GM19372 (cell line): ENCODE data around the gene ZSCAN25.
"Not testable (repeated sequence)": the region's sequence is repeated elsewhere in the genome, so short reads cannot be mapped to it uniquely, and the experiment has no call there.

Experiments
- ATAC-seq: cut with Tn5 transposase; IDR thresholded peaks from one replicate; pipeline ENCODE4 v1.9.1; 2021; ENCODE audit warnings: mild to moderate bottlenecking, low read depth, moderate library complexity; ENCODE audit not compliant: unreplicated experiment

The ZSCAN25 gene

DNA sequence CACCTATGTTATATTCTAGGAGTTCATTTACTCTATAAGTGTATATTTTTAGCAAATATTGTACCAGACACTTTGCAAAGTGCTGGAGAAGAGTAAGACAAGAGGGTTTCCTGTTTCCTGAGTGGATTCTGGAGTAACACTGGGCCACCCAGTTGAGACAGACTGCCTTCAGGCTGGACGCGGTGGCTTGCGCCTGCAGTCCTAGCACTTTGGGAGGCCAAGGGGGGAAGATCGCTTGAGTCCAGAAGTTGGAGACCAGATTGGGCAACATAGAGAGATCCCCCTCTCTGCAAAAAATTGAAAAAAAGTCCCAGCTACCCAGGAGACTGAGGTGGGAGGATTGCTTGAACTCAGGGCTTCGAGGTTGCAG, 772 bp upstream of the ZSCAN25 start:
- ATAC-seq: no peak

DNA sequence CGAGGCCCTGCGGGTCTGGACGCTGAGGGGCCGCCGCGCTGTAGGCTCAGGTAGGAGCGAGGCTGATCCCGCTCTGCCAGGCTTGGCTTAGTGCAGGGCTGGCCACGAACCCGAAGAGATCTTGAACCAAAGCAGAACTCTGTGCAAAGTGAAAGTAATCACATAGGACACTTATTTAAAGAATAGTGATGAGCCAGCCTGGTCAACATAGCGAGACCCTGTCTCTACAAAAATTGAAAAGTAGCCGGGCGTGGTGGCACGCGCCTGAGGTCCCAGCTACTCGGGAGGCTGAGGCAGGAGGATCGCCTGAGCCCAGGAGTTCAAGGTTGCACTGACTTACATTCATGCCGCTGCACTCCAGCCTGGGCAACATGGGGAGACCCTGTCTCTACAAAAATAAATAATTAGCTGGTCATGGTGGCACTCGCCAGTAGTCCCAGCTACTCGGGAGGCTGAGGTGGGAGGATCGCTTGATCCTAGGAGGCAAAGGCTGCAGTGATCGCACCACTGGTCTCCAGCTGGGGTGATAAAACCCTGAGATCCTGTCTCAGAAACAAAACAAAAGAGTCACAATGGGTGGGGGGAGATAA, 541 bp downstream of the ZSCAN25 start:
- no peak for ATAC-seq

DNA sequence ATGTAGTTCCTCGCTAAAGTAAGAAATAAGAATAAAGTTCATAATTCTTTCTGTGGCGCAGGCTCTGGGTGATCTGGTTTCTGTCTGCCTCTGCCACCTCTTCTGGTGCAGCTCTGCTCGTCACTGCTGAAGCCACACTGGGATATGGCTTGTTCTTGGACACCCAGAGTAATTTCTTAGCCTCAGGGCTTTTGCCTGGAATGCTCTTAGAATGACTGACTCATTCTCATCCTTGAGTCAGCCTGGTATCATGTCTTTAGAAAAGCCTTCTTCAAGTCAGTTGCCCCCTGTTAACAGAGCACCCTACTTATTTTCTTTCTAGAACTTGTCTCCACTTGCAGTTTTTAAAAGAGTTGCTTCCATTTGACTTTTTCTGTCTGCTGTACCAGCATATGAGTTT, 2.0 kb downstream of the ZSCAN25 start:
- ATAC-seq: no peak

DNA sequence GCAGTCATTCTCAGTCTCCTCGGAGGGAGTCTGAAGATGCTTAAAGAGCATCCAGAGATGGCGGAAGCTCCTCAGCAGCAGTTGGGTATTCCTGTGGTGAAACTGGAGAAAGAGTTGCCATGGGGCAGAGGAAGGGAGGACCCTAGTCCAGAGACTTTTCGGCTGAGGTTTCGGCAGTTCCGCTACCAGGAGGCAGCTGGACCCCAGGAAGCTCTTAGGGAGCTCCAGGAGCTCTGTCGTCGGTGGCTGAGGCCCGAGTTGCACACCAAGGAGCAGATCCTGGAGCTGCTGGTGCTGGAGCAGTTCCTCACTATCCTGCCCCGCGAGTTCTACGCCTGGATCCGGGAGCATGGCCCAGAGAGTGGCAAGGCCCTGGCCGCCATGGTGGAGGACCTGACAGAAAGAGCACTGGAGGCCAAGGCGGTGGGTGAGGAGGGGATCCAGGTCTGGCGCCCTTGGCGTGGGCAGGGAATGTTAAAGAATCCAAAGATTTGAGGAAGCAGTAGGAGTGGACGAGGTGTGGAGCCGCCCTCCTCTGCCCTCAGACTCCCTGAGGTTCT, 2.9 kb downstream of the ZSCAN25 start:
- no peak for ATAC-seq

DNA sequence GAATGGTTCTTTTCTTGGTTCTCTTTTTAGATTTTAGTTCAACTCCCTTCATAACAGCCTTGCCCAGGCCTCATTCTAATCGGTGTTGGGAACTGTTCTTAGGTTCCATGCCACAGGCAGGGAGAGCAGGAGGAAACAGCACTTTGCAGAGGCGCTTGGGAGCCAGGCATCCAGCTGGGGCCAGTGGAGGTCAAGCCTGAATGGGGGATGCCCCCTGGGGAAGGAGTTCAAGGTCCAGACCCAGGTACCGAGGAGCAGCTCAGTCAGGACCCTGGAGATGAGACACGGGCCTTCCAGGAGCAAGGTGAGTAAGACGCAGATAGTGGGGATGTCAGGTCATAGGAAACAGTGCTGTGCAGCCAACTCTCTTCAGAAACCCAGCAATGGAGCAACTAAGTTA, 4.5 kb downstream of the ZSCAN25 start:
- no peak for ATAC-seq

DNA sequence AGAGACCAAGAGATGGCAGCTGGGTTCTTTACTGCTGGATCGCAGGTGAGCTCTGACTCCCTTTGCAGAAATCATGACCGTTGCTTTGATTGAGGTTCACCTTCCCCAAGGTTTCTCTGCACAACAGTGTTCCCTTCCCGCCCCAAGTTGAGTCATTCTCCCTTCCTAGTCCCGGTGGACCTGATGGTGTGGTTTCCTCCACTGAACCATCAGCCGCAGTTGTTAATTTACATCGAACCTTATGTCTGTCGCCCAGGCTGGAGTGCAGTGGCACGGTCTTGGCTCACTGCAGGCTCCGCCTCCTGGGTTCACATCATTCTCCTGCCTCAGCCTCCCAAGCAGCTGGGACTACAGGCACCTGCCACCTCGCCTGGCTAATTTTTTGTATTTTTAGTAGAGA, 5.8 kb downstream of the ZSCAN25 start:
- ATAC-seq: no peak

DNA sequence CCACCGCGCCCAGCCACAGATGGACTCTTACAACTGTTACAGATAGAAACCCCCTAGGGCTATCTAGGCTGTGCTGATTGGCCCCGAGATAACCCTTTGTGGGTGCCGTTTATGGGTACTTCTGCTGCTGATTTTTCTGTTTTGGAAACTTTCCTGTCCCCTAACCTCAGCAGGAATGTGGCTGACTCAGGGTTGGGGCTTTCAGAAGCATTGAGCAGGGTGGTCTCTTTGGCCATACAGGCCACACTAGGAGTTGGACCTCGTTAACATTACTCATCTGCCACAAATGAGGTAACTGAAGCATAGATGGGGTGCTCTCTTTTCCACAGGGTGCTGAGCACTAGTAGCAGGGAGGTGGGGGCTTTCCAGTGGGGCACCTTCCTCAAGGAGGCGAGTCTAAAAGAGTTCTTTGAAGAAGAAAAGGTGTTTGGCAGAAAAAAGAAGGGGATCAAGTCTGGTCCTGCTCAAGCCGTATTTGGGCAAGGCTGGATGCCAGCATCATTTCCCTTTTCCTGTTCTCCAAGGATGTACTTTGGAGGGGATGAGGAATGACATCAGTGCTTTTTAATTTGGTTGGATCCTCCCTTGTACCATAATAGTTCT, 6.4 kb downstream of the ZSCAN25 start:
- ATAC-seq: no peak

DNA sequence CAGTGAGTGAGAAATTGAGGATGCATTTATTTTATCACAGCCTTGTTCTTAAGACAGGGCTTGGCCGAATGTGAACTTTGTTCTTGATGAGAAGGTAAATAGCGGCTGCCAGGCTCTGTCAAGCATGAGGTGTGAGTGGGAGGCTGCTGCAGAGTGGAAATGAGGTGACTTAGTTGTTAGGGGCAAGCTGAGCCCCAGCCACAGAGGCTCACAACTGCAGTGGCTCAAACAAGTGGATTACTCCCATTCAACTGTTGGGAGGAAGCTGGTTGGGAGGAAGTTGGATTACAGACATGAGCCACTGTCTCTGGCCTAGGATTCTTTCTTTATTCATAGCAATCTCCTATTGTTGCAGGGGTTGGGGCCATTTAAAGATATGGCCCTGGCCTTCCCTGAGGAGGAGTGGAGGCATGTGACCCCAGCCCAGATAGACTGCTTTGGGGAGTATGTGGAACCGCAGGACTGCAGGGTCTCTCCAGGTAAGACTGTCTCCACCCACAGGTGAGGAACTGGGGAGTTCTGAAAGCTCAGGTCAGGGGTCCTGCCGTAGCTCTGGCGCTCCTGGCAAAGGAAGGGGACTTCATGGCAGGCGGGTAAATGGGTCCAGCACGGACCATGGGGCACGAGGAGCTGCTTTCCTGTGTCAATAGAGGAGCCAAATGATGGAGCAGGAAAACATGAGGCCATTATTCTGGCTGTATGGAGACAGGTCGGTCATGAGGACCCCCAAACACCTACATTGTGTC, 7.1 kb downstream of the ZSCAN25 start:
- ATAC-seq: no peak

DNA sequence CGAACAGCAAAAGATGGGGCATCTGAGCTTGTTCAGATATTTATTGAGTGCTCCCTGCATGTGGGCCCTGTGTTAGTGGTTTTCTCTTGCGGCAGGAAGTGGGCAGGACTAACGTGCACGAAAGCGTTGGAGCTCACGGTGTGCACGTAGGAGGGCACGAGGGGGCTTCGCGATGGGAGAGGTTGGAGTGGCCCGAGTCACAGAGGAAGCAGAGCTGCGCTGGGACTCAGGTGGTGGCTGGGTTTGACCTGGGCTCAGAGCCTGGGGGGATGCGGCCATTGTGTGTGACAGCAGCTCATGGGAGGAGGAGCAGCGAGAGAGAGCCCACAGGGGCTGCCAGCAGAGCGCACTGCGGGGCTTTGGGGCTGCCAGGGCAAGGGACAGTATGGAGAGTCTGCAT, 7.7 kb downstream of the ZSCAN25 start:
- ATAC-seq: no peak

DNA sequence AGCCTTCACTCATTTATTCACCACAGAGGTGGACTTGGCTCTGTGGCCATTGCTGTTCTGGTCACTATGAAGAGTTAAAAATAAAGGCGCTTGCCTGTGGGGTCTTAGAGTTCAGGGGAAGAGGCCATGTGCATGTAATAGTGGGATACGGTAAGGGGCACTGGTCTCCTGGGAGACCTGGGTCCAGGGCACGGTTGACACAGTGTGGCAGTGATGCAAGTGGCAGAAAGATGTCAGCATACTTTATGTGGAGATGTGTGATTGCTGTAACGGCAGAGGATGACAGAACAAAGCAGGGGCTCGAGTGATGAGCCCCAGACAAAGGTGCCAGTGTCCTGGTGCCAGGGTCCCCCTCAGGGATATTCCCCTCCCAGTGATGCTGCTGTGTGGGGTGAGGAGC, 8.6 kb downstream of the ZSCAN25 start:
- no peak for ATAC-seq

DNA sequence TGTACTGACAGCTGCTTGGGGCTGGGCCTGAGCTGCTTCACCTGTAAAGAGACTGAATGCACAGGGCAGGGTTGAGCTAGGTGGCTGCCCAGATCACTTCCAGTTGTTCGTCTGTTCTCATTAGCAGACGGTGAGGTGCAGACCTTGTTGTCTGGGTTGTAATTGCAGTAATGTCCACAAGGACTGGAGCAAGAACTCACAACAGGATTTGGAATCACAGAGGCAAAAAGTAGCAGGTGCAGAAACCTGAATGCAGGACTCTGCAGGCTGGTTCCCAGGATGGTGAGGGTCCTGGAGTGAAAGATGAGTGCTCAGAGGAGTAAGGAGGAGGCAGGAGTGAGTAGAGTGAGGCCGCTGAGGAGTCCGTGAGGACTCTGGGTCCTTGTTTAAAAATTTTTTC, 9.2 kb downstream of the ZSCAN25 start:
- no peak for ATAC-seq

DNA sequence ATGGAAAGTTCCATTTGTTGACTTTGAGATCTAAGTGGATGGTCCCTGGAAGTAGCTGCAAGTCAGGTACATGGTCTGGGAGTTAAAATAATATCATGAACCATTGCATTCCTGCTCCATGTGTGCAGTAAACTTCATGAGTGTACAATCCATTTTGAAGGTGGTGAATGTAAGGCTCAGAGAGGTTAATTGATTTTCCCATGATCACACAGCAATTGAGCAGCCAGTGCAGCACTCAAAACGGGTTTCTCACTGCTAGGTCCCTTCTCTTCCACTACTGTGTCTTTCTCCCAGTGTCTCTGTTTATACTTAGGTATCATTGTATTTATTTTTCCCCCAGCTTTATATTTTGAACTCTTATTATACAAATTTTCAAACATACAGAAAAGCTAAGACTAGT, 9.9 kb downstream of the ZSCAN25 start:
- no peak for ATAC-seq

DNA sequence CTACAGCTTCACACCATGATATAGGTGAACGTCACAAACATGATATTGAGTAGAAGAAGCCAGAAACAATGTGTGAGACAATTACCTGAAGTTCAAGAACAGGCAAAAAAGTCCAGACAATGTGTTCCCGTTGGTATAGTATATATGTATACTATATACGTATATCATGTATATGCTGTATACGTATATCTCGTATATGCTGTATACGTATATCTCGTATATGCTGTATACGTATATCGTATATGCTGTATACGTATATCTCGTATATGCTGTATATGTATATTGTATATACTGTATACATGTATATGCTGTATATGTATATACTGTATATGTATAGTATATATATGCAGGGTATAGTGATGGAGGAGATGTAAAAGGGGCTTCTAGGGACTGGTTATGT, 10.8 kb downstream of the ZSCAN25 start:
- ATAC-seq: no peak

DNA sequence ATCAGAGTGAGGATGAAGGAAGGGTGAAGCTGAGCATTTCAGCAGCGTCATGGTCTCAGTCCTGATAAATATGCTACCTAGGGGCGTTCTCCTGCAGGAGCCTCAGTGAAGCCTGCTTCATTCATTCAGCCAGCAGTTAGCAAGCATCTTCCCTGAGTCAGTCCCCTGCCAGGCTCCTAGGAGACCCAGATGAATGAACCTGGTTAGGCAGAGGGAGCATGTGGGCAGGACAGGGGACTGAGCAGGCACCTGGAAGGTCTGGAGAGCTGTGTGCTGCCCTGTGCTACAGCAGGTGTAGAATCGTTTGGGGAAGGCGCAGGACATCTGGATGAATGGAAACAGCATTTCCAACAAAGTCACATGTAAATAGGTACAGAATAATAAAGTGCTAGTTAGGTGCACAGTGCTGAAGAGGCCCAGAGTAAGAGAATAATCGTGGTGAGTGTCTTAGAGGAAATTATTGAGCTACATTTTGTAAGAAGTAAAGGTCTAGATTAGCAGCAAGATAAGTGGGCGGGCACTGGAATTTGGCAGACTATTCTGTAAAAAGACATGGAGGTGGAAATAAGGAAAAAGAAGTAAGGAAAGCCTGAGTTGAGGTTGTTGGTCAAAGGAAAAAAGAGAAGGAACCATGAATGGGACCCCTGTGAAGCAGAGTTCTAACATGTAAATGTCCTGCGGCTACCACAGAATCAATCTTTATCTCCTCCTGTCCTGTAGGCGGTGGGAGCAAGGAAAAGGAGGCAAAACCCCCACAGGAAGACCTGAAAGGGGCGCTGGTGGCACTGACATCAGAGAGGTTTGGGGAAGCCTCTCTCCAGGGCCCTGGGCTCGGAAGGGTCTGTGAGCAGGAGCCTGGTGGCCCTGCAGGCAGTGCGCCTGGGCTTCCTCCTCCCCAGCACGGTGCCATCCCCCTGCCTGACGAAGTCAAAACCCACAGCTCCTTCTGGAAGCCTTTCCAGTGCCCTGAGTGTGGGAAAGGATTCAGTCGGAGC, 12.0 kb downstream of the ZSCAN25 start:
- no peak for ATAC-seq

DNA sequence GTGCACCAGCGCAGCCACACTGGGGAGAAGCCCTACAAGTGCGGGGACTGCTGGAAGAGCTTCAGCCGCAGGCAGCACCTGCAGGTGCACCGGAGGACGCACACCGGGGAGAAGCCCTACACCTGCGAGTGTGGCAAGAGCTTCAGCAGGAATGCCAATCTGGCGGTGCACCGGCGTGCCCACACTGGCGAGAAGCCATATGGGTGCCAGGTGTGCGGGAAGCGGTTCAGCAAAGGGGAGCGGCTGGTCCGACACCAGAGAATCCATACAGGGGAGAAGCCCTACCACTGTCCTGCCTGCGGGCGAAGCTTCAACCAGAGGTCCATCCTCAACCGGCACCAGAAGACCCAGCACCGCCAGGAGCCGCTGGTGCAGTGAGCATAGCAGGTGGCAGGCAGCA, 12.9 kb downstream of the ZSCAN25 start:
- ATAC-seq: no peak

DNA sequence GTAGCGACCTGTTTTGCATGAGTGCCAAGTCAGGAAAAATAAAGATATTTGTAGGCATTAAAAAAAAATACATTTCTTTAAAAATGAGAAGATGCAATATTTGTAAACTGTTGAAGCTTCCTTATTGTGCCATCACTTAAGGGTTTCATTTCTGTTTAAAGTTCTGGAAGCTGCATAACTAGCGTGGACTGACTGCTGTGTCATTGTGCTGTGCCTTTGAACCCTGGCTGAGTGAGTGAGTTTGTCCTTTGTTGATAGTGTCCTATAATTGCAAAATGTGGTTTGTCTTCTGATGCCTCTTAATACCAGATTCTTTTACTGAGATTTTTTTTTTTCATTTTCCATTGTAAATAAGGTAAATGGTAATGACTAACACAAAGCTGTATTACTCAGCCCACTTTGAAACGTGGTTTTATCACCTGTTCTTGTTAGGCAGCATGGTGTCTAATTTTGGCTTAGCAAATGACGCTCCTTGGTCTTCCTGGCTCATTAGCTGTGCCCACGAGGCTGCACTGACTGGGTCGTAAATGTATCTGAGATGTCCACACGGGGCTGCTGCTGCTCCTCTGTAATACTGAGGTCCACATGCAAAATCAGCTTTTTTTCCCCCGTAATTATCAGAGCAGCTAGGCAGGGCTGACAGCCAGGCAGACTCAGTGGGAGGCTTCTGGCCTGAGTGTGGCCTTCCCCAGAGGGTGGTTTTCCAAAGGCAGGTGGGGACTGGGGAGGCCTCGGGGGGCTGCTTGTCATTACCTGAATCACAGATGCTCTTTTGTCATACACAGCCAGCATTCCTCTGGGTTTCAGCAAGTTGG, 14.8 kb downstream of the ZSCAN25 start:
- ATAC-seq: no peak

DNA sequence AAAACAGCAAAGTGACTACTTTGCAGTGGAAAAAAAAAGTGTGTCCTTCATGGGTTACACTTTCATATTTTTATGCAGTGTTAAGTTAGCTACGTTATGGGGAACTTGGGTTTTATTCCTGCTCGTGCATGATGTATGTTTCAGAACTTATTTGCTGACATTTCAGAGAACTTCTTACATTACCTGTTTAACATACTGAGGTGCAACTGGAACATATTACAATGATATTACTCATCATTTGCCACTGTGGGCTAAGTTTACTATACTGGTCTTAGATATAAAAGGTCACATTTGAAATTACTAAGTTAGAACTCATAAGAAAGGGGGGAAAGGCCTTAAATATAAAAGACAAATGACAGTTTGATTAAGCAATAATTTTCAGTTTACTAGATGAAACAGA, 20.7 kb downstream of the ZSCAN25 start:
- not testable (repeated sequence) for ATAC-seq

DNA sequence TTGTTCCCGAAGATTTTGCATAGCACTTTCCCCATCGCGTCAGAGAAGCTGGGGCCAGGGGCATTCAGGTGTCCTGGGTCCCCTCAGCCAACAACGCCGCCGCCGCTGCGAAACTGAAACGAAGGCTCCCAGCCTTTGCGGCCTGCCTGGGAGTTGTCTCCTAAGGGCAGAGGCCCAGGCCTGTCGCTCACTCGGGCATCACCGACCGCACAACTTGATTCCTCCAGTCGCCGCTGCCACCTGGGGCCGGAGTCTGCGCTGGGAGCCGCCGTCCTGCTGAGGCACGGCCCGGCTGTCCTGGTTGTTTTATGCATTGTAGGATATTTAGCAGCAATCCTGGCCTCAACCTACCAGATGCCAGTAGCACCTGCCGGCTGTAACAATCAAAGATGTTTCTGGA, 22.0 kb downstream of the ZSCAN25 start:
- ATAC-seq: no peak

DNA sequence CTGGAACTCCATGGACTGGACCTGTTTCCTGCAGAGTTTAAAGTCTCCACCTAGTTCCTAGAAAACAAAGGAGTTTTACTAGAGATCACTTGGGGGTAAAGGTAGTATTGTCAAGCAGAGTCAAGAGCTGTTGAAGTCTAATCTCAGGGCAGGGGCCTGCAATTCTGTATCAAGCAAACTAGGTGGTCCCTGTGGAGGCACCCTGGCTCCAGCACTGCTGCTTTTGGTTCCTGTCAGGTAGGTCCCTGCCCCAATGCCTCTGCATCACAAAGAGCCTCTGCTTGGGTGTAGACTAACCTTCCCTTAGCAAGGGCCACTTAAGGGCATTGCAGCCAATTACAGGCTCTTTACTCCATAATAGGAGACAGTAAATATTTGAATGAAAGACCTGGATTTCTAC, 22.5 kb downstream of the ZSCAN25 start:
- no peak for ATAC-seq

DNA sequence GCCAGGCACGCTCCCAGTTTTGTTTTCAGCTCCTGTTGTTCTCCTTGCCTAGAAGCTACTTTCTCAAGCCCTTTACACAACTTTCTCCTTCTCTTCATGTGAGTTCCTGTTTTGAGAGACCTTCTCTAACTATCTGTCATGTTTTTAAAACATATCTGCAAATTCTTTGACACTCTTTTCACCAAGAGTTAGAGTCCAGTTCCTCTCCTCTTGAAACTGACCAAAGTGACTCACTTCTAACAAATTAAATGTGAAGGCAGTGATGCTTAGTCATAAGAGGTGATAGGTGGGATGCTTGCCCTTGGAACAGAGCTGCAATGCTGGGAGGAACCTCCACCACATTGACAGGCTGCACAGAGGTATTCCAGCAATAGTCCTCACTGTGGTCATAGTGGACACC, 25.3 kb downstream of the ZSCAN25 start:
- no peak for ATAC-seq
